ENCODE measurements around the gene UVRAG.

The UVRAG gene

DNA sequence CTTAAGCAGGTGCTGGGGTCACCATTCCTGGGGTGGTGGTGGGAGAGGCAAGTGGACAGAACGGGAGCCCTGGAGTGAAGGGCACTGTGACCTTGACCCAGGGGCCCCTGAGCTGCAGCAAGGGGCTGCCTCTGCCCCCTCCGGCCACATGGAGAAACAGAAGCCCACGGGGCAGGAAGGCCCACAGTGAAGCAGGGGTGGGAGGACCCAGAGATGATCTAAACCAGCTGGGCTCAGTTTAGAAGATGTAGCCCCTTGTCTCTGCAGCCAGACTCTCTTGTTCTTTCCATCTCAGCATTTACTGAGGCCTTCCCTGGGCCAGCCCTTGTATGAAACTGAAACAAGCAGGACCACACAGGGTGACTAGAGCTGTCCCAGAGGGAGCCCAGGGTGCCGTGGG, 360.8 kb downstream of the UVRAG start:
- DNase-seq = no peak

GRCh38 chr11:76176463-76176862, 361.5 kb downstream of the UVRAG start:
- peak in 1 of 2 experiments; percentile 23 for DNase-seq

- no peak for DNase-seq
Measured at GRCh38 chr11:76177250-76177686, 362.3 kb downstream of the UVRAG start.

DNA sequence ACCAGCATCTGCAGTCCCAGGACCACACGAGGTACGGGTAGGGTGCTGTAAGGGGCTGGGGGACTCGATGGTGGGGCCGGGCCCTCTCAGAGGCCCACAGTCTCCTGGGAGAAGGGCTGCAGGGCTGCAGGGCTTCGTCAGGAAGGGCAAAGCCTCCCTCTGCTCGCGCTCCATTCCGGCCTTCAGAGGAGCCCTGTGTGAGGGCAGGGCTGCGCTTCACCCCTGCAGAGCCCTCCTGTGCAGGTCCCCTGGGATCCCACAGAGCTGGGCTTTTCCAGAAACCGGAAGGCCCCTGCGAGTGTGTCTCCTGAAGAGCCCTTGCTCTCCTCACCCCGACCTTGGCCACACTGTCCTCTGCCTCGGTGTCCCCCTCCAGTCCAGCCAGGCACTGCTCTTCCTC, 364.1 kb downstream of the UVRAG start:
- no peak for DNase-seq

- DNase-seq = no peak
Measured at GRCh38 chr11:76181371-76181770, 366.4 kb downstream of the UVRAG start.

GRCh38 chr11:76184551-76184993, 369.6 kb downstream of the UVRAG start:
- no peak for DNase-seq

DNA sequence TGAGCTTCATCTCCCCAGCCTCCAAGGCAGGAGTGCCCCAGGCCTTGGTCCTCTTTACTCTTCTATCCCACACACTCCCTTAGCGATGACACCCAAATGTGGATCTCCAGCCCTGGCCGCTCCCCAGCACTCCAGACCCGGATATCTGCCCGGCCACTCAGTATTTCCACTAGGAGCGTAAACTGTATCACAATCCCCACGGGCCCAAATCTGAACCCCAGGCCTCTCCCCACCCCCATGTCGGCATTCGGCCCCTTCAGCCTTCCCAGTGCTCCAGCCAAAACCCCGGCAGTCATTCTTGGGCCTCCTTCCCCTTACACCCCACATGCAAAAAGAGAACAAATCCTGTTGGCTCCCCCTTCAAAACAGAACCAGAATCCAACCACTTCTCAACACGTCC, 370.5 kb downstream of the UVRAG start:
- DNase-seq = no peak

- DNase-seq = no peak
Measured at GRCh38 chr11:76185931-76186401, 371.0 kb downstream of the UVRAG start.

DNA sequence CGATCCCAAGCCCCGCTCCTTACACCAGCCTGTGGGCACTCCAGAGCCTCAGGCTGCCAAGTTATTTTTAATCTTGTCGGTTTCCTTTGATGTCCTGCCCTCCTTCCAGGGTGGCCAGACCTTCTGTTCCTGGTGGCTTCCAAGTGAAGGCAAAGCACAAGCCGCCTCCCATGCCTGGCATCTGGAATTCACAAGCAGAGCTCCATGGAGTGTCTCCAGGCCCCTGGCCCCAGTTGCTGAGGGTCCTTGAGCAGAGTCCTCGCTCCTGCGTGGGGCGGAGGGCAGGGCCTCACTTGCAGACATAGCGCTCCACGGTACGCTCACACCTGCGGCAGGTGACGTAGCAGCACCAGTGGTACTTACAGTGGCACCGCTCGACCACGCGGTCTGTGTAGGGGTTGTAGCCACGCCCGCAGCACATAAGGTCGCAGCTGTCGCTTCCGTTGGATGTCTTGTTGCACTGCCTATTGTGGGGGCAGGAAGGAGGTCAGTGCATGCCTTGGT, 371.8 kb downstream of the UVRAG start:
- DNase-seq = no peak

DNA sequence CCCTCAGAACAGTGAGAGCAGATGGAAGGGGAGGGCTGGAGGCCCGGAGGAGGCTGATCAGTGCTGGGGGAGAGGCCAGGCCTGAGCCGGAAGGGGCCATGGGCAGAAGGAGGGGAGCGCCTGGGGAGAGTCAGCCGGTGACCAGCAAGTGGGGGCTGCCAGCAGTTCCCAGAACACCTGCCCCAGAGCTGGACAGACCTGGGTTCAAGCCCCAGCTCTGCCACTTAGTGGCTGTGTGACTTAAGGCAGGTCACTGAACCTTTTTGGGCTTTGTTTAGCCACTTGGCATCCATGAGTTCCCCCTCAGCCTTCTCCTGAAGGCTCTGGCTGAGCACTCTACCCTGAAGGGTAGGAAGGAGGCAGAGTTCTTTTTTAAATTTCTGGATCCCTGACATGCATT, 373.9 kb downstream of the UVRAG start:
- no peak for DNase-seq

- DNase-seq = no peak
Measured at GRCh38 chr11:76189682-76190081, 374.7 kb downstream of the UVRAG start.

DNA sequence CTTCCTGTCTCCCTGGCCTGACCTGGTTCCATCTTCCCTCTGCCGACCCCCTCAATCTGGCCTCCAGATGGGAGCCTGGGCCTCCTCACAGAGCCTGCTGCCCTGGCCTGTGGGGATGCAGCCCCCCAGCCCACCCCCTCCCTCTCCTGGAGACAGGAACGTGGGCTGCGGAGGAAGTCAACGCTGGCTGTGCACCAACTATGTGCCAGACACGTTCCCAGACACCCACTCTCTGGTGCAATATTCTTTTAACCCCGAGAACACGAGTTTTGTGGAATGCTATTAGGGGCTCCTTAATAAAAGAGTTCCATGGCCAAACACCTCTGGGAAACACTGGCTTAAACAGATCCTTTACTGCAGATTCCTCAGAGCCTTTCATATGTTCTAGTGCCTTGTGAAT, 375.4 kb downstream of the UVRAG start:
- no peak for DNase-seq

All from NCI-H526 (cell line).